GM19395 (cell line): Measurements from ENCODE around the gene GRHL3.
"Not testable (repeated sequence)": the region's sequence is repeated elsewhere in the genome, so short reads cannot be mapped to it uniquely, and the experiment has no call there.

Experiments
- ATAC-seq: cut with Tn5 transposase; IDR thresholded peaks from one replicate; pipeline ENCODE4 v1.9.1; 2021; ENCODE audit warnings: mild to moderate bottlenecking, moderate library complexity; ENCODE audit not compliant: unreplicated experiment

Gene GRHL3

DNA sequence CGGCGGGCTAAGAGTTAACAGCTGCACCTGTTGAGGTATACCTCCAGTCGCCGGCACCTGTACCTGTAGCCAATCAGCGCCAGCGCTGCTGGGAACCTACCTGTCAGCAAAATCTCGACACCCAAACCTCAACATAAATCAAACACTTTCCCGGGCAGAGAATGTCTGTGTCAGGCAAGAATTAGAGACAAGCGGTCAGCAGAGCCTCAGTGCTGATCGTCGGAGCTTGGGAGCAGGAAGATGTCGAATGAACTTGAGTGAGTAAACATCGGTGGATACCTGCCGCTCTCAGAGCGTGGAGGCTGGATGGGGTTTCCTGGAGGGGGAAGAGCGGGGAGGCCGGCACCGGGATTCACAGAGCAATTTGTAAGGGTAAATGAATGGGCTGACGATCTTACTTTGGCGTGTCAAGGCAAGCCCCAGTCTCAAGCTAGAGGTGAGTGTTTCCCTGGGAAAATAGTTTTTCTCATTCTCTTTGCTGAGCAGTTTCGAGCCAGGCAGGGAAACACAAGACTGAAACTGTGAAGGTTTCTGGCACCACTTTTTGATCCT is at the start of gene GRHL3:
GRHL3 (plus strand) TSS at position 46 of the 552 bp plus-strand sequence; CDS start at position 241, 195 bp downstream.
- ATAC-seq = no peak

DNA sequence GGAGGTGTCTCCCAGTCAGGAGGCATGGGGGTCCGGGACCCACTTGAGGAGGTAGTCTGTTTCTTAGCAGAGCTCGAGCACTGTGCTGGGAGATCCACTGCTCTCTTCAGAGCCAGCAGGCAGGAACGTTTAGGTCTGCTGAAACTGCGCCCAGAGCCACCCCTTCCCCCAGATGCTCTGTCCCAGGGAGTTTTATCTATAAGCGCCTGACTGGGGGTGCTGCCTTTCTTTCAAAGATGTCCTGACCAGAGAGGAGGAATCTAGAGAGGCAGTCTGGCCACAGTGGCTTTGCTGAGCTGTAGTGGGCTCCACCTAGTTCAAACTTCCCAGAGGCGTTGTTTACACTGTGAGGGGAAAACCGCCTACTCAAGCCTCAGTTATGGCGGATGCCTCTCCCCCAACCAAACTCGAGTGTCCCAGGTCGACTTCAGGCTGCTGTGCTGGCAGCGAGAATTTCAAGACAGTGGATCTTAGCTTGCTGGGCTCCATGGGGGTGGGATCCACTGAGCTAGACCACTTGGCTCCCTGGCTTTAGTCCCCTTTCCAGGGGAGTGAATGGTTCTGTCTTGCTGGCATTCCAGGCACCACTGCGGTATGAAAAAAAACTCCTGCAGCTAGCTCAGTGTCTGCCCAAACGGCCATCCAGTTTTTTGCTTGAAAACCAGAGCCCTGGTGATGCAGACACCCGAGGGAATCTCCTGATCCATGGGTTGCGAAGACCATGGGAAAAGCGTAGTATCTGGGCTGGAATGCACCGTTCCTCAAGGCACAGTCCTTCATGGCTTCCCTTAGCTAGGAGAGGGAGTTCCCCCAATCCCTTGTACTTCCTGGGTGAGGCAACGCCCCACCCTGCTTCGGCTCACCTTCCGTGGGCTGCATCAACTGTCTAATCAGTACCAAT is 44.7 kb upstream of the GRHL3 start:
- not testable (repeated sequence) for ATAC-seq

DNA sequence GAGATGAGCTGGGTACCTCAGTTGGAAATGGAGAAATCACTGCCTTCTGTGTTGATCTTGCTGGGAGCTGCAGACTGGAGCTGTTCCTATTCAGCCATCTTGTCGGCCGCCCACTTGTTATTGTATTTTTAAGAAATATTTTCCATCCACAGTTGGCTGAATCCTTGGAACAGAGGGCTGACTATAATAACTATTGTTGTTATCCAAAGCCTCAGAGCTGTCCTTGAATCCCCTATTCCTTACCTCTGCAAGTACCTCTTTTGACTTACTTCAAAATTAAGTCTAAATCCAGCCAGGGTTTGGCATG is 44.1 kb upstream of the GRHL3 start:
- ATAC-seq = no peak

GRCh38 chr1:24275510-24275909 is 43.6 kb upstream of the GRHL3 start:
- ATAC-seq = no peak

DNA sequence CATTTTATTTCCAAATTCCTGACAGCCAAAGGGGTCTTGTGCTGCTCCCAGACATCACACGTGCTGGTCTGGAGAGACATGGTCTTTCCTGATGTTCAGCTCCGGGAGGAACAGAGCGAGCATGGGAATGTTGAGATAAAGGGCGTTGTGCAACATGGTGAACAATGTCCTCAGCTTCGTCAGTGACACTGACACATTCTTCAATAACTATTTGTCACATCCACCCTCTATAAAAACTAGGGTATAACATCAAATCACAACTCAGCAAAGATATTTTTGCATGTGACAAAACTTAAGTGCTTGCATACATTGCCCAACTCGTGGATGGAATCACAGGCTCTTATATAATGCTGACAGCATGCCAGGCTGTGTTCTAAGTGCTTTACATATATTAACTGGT is 42.4 kb upstream of the GRHL3 start:
- ATAC-seq = no peak

DNA sequence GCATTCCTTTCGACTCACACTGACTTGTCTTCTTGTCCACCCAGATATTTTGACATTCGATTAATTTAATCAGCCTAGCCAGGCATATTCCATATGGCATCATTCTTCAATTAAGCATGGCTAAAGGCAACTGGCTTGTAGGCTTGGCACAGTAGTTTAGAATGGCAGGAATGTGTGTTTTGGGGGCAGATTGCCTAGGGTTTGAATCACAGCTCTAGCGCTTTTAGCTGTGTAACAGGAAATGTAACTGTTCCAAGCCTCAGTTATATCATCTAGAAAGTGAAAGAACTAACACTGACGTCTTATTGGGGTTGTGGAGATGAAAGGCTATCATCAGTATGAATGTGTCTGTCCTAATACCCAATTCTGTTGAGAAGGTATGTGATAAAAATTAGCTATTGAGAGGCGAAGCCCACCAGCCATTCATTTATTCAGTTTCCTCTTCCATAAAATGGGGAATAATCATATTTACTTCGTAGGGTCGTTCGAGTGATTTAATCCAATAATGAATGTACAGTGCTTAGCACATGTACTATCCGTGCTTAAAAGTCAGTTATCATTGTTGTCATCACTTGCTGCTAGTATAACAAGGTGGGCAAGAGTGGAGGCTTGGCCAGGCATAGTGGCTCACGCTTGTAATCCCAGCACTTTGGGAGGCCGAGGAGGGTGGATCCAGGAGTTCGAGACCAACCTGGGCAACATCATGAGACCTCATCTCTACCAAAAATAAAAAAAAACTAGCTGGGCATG is 41.6 kb upstream of the GRHL3 start:
- ATAC-seq = no peak

DNA sequence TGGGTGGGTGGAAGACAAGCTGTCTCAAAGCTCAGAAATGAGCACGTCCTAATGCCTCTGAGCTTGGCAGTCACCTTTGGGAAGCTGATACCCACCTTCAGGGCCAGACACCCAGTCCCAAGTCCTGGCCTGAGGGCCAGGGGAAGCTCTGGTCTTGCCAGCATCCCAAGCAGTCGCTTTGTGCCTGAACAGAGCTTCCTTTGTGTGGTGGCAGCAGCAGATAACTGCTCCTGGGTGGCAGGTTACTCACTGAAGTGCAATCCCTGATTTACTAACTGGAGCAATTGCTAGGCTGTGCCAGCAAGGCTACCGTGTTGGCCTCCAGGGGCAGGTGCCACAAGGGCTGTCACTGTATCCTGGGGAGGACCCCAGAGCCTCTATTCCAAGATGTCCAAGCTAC is 40.4 kb upstream of the GRHL3 start:
- no peak for ATAC-seq

GRCh38 chr1:24279590-24280232 is 39.4 kb upstream of the GRHL3 start:
- ATAC-seq = no peak

DNA sequence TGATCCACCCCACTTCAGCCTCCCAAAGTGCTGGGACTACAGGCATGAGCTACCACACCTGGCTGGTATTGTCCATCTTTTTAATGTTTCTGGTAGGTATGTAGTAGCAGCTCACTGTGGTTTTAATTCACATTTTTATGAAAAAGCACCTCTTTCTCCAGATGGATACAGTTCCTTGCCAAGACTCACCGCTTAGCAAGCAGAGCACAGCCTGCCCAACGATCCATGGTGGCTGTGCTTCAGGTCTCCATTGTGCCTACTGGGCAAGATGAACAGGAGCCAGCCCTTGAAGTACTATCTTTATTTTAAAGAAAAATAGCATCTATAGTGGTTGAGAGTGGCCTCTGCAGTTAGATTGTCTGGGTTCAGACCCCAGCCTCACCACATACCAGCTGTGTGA is 37.6 kb upstream of the GRHL3 start:
- ATAC-seq = no peak

DNA sequence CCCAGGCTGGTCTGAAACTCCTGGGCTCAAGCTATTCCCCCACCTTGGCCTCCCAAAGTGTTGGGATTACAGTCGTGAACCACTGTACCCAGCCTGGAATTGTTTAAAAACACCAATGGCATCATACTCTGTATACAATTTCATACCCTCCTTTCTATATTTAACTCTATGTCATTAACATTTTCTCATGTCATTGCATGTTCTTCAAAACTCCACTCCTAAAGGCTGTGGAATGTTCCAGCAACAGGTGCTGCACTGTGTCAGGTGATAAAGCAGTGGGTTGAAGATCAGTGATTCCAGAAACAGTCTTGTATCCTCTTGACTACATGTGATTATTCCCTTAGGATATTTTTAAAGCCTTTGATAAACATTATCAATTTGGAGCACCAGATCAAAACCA is 36.7 kb upstream of the GRHL3 start:
- ATAC-seq = no peak

DNA sequence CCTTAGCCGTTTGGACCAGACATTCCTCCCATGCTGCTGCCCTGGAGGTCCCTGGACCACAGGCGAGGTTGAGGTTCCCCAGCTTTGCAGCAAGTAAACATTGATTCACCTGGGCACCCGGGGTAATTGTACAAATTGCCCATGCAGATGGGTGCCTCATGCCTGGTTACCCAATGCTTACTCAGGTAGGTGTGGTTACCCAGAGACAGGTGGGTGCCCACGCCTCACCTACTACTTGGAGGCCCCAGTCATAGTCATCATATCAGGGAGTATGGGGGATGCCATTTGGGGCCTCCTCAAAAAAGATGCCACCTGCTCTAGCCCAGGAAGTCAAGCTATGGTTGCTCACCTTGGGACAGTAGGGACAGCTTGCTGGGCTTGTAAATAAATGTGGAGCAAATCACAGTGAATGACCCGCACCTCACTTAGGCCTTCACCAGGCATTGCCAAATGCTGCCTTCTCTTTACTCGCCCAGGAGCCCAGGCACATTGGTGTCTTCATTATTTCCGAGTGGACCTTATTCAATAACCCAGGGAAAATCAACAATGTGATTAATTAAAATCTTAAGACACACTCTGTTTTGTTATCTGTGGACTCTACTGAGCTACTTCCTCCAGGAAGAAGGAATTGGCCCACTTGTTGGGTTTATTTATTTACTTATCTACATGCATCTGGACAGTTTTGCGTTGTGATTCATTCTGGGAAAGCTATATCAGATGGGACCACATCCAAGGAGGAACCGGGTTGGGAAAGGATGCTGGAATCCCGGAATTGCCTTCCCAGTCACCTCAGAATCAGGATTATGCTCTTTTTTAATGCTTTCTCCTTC is 35.6 kb upstream of the GRHL3 start:
- no peak for ATAC-seq

DNA sequence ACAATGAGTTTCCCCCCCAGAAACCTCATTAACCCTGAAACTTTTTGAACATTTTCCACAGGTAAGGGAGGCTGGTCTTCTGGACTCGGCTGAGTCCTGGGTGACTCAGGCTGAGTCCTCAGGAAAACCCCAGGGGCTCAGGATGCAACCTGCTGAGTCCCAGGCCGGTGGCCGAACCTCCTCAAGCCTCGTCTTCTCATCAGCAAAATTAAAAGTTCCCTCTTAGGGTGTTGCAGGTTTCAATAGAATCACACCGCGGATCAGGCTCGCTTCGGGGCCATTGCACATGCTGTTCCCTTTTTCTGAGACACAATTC is 35.0 kb upstream of the GRHL3 start:
- no peak for ATAC-seq

GRCh38 chr1:24285231-24285630 is 33.9 kb upstream of the GRHL3 start:
- ATAC-seq = no peak

GRCh38 chr1:24286246-24287010 is 32.7 kb upstream of the GRHL3 start:
- no peak for ATAC-seq

- ATAC-seq = not testable (repeated sequence)
Observed at GRCh38 chr1:24287779-24288178, 31.4 kb upstream of the GRHL3 start.

GRCh38 chr1:24288479-24288878 is 30.7 kb upstream of the GRHL3 start:
- no peak for ATAC-seq

DNA sequence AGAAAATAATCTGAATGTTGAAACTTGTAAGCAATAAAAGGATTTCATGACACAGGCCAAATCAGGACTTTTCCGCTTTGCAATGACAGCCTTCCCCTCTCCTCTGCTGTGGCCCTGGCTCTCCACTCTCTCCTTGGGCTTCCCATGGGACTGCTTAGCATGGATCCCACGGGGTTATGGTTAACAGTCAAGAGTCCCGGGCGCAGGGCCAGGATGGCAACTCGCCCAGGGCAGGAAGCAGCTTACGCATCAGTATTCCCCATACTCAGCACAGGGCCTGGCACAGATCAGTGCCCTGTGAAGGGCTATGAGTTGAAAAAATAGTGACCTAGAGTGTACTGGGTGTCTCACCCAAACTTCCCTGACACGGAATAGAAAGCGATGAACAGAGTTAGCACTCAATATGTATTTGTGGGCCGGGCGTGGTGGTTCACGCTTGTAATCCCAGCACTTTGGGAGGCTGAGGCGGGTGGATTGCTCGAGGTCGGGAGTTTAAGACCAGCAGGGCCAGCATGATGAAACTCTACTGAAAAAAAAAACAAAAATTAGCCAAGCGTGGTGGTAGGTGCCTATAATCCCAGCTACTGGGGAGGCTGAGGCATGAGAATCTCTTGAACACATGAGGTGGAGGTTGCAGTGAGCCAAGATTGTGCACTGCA is 29.1 kb upstream of the GRHL3 start:
- ATAC-seq = no peak

DNA sequence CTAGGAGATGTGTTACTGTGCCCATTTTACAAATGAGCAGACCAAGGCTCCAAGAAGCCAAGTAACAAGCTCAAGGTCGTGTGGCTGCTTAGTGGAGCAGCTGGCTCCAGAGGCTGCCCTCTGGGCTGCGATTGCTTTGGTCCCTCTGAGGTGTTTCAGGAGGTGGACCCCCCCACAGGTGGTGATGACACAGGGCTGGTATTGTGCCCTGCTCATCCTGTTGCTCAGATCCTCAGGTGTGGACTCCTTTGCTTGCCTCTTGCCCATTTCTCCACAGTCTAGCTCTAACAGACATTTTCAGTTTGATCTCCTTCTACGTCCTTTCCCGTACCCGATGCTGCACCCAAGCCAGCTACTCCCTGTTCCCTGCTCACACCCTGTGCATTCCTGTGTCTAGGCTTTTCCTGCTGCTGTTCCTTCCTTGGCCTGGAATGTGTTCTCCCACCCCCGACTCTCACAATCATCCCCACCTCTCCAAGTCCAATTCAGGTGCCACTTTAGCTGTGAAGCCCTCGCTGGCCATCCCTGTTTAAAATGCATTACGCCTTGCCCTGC is 28.1 kb upstream of the GRHL3 start:
- ATAC-seq = no peak

DNA sequence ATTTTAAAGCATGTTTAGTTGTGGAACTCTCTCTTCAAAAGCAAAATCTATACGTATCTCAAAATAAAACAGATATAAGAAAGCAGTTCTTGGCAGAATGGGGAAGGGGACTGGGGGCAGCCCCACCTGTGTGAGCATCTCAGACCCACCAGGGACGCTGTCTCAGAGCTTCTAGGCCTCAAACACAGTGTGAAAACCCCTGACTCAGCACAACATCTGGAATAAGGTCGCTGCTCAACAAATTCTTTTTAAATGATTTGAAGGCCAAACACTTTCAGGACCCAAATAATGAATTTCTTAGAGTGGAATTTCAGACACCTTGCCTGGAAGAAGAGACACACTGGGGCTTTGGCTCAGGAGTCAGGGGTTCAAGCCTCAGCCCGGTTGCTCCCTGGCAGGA is 27.1 kb upstream of the GRHL3 start:
- no peak for ATAC-seq
